Measurements from ENCODE around the gene AGAP2.
A peak's percentile ranks its signal among the peaks of the same experiment; 100 is the strongest.

The AGAP2 gene

GRCh38 chr12:57771236-57771872, 32.8 kb upstream of the AGAP2 start:
- H3K4me1 Mint-ChIP-seq: peaks cover 43% of the 10 kb centered on the region
- peak overlapping the region; percentile 100 for H3K27ac Mint-ChIP-seq
- H3K4me3 Mint-ChIP-seq: peak overlapping the region; percentile 99
- H3K27me3 Mint-ChIP-seq (ENCODE audit: low read depth, poor library complexity): peaks cover 40% of the 10 kb centered on the region
- H3K36me3 Mint-ChIP-seq (ENCODE audit: low read depth): peaks cover 41% of the 10 kb centered on the region
- TF ChIP-seq, protein P1, sequence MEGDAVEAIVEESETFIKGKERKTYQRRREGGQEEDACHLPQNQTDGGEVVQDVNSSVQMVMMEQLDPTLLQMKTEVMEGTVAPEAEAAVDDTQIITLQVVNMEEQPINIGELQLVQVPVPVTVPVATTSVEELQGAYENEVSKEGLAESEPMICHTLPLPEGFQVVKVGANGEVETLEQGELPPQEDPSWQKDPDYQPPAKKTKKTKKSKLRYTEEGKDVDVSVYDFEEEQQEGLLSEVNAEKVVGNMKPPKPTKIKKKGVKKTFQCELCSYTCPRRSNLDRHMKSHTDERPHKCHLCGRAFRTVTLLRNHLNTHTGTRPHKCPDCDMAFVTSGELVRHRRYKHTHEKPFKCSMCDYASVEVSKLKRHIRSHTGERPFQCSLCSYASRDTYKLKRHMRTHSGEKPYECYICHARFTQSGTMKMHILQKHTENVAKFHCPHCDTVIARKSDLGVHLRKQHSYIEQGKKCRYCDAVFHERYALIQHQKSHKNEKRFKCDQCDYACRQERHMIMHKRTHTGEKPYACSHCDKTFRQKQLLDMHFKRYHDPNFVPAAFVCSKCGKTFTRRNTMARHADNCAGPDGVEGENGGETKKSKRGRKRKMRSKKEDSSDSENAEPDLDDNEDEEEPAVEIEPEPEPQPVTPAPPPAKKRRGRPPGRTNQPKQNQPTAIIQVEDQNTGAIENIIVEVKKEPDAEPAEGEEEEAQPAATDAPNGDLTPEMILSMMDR (IDR thresholded peaks at IDR 0.05): no peak
- no peaks in the 10 kb centered on the region for H3K9me3 Mint-ChIP-seq
- peak; percentile 88 for DNase-seq

DNA sequence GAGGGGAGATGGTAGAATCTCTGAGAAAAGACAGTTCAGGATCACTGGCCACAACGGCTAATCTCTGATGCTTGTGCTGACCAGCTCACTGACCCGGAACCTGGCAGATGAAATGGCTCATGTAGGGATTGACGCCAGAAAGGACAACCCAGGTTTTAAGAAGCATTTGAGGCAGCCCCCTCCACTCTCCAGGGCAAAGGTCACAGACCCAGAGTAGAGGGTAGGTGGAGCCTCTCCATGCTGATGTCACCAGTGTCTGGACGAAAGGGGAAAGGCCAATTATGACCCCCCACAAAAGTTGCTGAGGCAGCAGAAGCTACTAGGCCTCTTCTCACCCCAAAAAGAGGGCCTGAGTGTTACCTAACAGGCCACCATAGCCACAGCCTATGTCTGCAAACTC, 32.2 kb upstream of the AGAP2 start:
- Mint-ChIP-seq H3K36me3 (ENCODE audit: low read depth) (peaks cover 36% of the 10 kb centered on the region), H3K27me3 (ENCODE audit: low read depth, poor library complexity) (peaks cover 43% of the 10 kb centered on the region), H3K9me3 (no peaks in the 10 kb centered on the region), H3K4me1 (peaks cover 46% of the 10 kb centered on the region), H3K4me3 (peak overlapping the region; percentile 99), H3K27ac (no peak overlapping the region)
- TF ChIP-seq, protein P1 (IDR thresholded peaks at IDR 0.05): no peak
- no peak for DNase-seq

DNA sequence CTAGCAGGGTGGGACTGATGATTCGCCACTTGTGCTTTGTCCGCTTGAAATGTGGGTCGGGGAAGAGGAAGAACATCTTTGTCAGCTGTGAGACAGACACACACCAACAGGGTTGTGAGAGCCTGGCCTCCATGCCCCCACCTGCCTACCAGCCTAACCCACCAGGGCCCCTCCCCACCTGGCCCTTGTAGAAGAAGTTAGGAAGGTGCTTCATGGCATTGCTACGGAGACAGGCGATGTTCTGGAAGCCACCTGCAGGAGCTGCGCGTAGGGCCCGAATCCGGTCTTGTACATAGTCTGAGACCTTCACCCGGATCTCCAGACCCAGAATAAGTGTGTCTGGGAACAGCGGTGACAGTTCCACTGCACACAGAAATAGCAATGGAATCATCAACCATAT, 31.1 kb upstream of the AGAP2 start:
- Mint-ChIP-seq H3K27ac (no peak overlapping the region), H3K9me3 (no peaks in the 10 kb centered on the region), H3K36me3 (ENCODE audit: low read depth) (peaks cover 33% of the 10 kb centered on the region), H3K4me3 (peak overlapping the region; percentile 51), H3K4me1 (peaks cover 46% of the 10 kb centered on the region), H3K27me3 (ENCODE audit: low read depth, poor library complexity) (peaks cover 54% of the 10 kb centered on the region)
- DNase-seq: no peak
- TF ChIP-seq, protein P1 (IDR thresholded peaks at IDR 0.05): no peak

GRCh38 chr12:57767876-57768275, 29.3 kb upstream of the AGAP2 start:
- DNase-seq: no peak
- no peak overlapping the region for H3K27ac Mint-ChIP-seq

GRCh38 chr12:57767305-57767698, 28.8 kb upstream of the AGAP2 start:
- Mint-ChIP-seq H3K27me3 (ENCODE audit: low read depth, poor library complexity) (peaks cover 72% of the 10 kb centered on the region), H3K27ac (no peak overlapping the region), H3K9me3 (peaks cover 4% of the 10 kb centered on the region), H3K4me3 (no peak overlapping the region), H3K4me1 (peaks cover 40% of the 10 kb centered on the region), H3K36me3 (ENCODE audit: low read depth) (peaks cover 33% of the 10 kb centered on the region)
- TF ChIP-seq, protein P1 (IDR thresholded peaks at IDR 0.05): no peak
- DNase-seq: no peak

More at GRCh38 chr12:57767876-57768275, 29.3 kb upstream of the AGAP2 start:
- peaks cover 4% of the 10 kb centered on the region for H3K9me3 Mint-ChIP-seq
- H3K27me3 Mint-ChIP-seq (ENCODE audit: low read depth, poor library complexity): peaks cover 67% of the 10 kb centered on the region
- peaks cover 33% of the 10 kb centered on the region for H3K36me3 Mint-ChIP-seq (ENCODE audit: low read depth)
- H3K4me1 Mint-ChIP-seq: peaks cover 43% of the 10 kb centered on the region
- TF ChIP-seq, protein P1 (IDR thresholded peaks at IDR 0.05): no peak
- no peak overlapping the region for H3K4me3 Mint-ChIP-seq

Data from nephron progenitor cell (in vitro differentiated cells).